ENCODE results near the gene POLR3K. TPM values are rescaled to one million over a fixed set of nuclear protein-coding genes. Genes with fewer than 3 reads are reported as not detected.

Gene POLR3K
- total and polyA plus RNA-seq, 2 donors (not counting 3 experiments of a cell fraction or from before 2014, with no cell fraction given), result 20.6 to 33.2 TPM

DNA sequence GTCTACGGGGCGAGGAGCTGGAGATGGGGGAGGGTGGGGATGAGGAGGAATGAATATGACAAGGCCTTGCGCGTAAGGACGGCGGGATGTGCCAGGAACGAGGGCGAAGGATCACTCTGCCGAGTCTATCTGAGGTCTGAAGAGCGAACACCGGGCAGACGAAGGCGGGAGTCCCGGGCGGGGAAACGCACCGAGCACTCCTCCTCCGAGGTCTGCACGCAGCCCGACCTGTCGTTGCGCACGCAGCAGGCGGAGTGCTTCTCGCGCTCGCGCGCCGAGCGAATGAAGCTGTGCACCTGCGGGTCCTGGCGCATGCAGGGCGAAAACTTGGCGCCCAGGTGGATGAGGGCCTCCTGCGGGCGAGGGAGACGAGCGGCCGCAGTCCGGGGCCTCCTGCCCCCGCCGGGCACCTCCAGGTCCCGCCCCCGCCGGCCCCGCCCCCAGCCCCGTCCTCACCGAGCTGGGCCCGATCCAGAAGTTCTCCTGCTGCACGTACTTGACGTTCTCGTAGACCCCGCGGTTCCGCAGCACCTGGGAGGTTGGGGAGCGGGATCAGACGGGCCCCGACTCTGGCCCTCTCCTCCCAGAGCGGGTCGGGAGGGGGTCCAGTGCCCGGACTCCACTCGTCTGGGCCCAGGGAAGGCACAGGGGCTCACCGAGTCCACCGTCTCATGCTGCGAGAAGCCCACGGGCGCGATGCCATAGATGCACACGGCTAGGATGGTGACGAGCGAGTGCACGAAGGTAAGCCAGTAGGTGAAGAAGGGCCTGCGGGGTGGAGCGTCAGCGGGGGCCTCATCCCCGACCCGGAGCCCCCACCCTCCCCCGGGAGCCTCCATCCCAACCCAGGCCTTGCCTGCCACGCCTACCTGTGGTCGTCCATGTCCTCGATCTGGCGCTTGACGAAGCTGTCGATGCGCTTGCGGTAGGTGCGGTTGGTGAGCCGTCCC, 7.8 kb upstream of the POLR3K start:
- Histone ChIP-seq H3K9ac (replicated peaks; ENCODE audit: extremely low read depth, insufficient read depth, low read length) (no peak overlapping the region), H4K20me1 (replicated peaks; ENCODE audit: control insufficient read depth, extremely low read depth, insufficient read depth, low read length) (no peaks in the 10 kb centered on the region), H3K4me1 (ENCODE audit: control insufficient read depth, extremely low read depth, insufficient read depth, low read length) (no peaks in the 10 kb centered on the region), H3K4me2 (ENCODE audit: insufficient read depth, low read length) (no peak overlapping the region), H3K79me2 (ENCODE audit: control insufficient read depth, insufficient read depth, low read length) (no peaks in the 10 kb centered on the region), H3K27ac (ENCODE audit: insufficient read depth, low read depth, low read length) (no peak overlapping the region), H3K36me3 (ENCODE audit: control insufficient read depth in 2 of 2, extremely low read depth in 1 of 2, insufficient read depth in 2 of 2, low read length in 2 of 2) (peaks cover 0 to 73% of the 10 kb centered on the region in 2 experiments), H2AFZ (ENCODE audit: low read depth, low read length) (no peak overlapping the region), H3K9me3 (replicated peaks; ENCODE audit: control insufficient read depth, insufficient read depth, low read length) (no peaks in the 10 kb centered on the region), H3K4me3 (replicated peaks in 1 of 3; ENCODE audit: insufficient read depth in 1 of 3, low read depth in 1 of 3, low read length in 3 of 3) (no peak overlapping the region), H3K27me3 (ENCODE audit: control insufficient read depth in 2 of 2, insufficient read depth in 2 of 2, low read length in 2 of 2) (no peaks in the 10 kb centered on the region), H3K9me1 (replicated peaks; ENCODE audit: control insufficient read depth, extremely low read depth, insufficient read depth, low read length) (no peaks in the 10 kb centered on the region)
- CTCF ChIA-PET, result interaction anchor here (1.4 to 18.5 kb wide), 3 partner anchors 29 to 46 kb away, joined by 4 to 790 read pairs (median 10); no protein-coding TSS in a partner anchor
- POLR2A ChIA-PET, result no interaction called here
- no peak for DNase-seq (ENCODE audit: low read depth, low spot score)
- intact Hi-C loops (cut with micrococcal nuclease) (no loop called here), dilution Hi-C loops (cut with MboI; ENCODE audit: extremely low pct_ligation_motif_present, low sequenced_read_pairs) (no loop called here)
- BruUV-seq (replicated peaks), result no TSS peak
- no peak for FAIRE-seq
- TF ChIP-seq EZH2 (IDR thresholded peaks at IDR 0.05; ENCODE audit: borderline replicate concordance, low read depth, low read length, severe bottlenecking), result no peak
- TF ChIP-seq MAX (IDR thresholded peaks at IDR 0.05; ENCODE audit: insufficient read depth, insufficient read length), result no peak
- TF ChIP-seq MYC (IDR thresholded peaks at IDR 0.05; ENCODE audit: low read depth, low read length), result no peak

GRCh38 chr16:60166-60565, 6.8 kb upstream of the POLR3K start:
- FAIRE-seq, result no peak
- TF ChIP-seq JUN (IDR thresholded peaks at IDR 0.05; ENCODE audit: borderline replicate concordance, insufficient read depth, insufficient read length, low read depth) (no peak), GATA2 (IDR thresholded peaks at IDR 0.05; ENCODE audit: insufficient read depth, insufficient read length, low read depth, low read length) (no peak), EZH2 (IDR thresholded peaks at IDR 0.05; ENCODE audit: borderline replicate concordance, low read depth, low read length, severe bottlenecking) (no peak), POLR2A (IDR thresholded peaks at IDR 0.05; ENCODE audit: low read depth, low read length) (no peak), FOS (IDR thresholded peaks at IDR 0.05; ENCODE audit: borderline replicate concordance, insufficient read depth, low read length) (no peak), MYC (IDR thresholded peaks at IDR 0.05; ENCODE audit: low read depth, low read length) (no peak), MAX (IDR thresholded peaks at IDR 0.05; ENCODE audit: insufficient read depth, insufficient read length) (no peak), POLR2AphosphoS5 (IDR thresholded peaks at IDR 0.05; ENCODE audit: insufficient read depth, low read depth, low read length) (no peak)
- TF ChIP-seq, protein P1, sequence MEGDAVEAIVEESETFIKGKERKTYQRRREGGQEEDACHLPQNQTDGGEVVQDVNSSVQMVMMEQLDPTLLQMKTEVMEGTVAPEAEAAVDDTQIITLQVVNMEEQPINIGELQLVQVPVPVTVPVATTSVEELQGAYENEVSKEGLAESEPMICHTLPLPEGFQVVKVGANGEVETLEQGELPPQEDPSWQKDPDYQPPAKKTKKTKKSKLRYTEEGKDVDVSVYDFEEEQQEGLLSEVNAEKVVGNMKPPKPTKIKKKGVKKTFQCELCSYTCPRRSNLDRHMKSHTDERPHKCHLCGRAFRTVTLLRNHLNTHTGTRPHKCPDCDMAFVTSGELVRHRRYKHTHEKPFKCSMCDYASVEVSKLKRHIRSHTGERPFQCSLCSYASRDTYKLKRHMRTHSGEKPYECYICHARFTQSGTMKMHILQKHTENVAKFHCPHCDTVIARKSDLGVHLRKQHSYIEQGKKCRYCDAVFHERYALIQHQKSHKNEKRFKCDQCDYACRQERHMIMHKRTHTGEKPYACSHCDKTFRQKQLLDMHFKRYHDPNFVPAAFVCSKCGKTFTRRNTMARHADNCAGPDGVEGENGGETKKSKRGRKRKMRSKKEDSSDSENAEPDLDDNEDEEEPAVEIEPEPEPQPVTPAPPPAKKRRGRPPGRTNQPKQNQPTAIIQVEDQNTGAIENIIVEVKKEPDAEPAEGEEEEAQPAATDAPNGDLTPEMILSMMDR (IDR thresholded peaks at IDR 0.05; ENCODE audit: extremely low read depth in 1 of 2, insufficient read depth in 1 of 2, low read depth in 1 of 2, low read length in 2 of 2), result no peak
- no peaks in the 10 kb centered on the region for H3K4me1 ChIP-seq (ENCODE audit: control insufficient read depth, extremely low read depth, insufficient read depth, low read length)
- H3K36me3 ChIP-seq (ENCODE audit: control insufficient read depth in 2 of 2, extremely low read depth in 1 of 2, insufficient read depth in 2 of 2, low read length in 2 of 2), result peaks cover 0 to 79% of the 10 kb centered on the region in 2 experiments
- DNase-seq (ENCODE audit: low read depth, low spot score), result no peak
- intact Hi-C loops (cut with micrococcal nuclease) (no loop called here), dilution Hi-C loops (cut with MboI; ENCODE audit: extremely low pct_ligation_motif_present, low sequenced_read_pairs) (no loop called here)
- POLR2A ChIA-PET, result no interaction called here
- no peaks in the 10 kb centered on the region for H4K20me1 ChIP-seq (replicated peaks; ENCODE audit: control insufficient read depth, extremely low read depth, insufficient read depth, low read length)
- no peaks in the 10 kb centered on the region for H3K79me2 ChIP-seq (ENCODE audit: control insufficient read depth, insufficient read depth, low read length)
- CTCF ChIA-PET, result interaction anchor here (1.5 kb wide), 1 partner anchor 37 kb away, joined by 10 read pairs; no protein-coding TSS in a partner anchor
- no TSS peak for BruUV-seq (replicated peaks)
- no peak overlapping the region for H3K4me2 ChIP-seq (ENCODE audit: insufficient read depth, low read length)
- no peaks in the 10 kb centered on the region for H3K9me3 ChIP-seq (replicated peaks; ENCODE audit: control insufficient read depth, insufficient read depth, low read length)
- H3K27me3 ChIP-seq (ENCODE audit: control insufficient read depth in 2 of 2, insufficient read depth in 2 of 2, low read length in 2 of 2), result no peaks in the 10 kb centered on the region
- no peaks in the 10 kb centered on the region for H3K9me1 ChIP-seq (replicated peaks; ENCODE audit: control insufficient read depth, extremely low read depth, insufficient read depth, low read length)
- H3K9ac ChIP-seq (replicated peaks; ENCODE audit: extremely low read depth, insufficient read depth, low read length), result no peak overlapping the region
- H2AFZ ChIP-seq (ENCODE audit: low read depth, low read length), result no peak overlapping the region
- no peak overlapping the region for H3K4me3 ChIP-seq (replicated peaks in 1 of 3; ENCODE audit: insufficient read depth in 1 of 3, low read depth in 1 of 3, low read length in 3 of 3)
- H3K27ac ChIP-seq (ENCODE audit: insufficient read depth, low read depth, low read length), result no peak overlapping the region

Data from endothelial cell of umbilical vein (primary cell).